T47D (cell line): ENCODE measurements around the gene SLC43A1.

Experiments
- DNase-seq, 2 experiments: peaks; one replicate each; pipeline versions ENCODE4 v3.0.0 to v3.0.0-alpha.2; 2011 to 2012; ENCODE audit warnings: low read depth in 1 of 2, low spot score in 1 of 2
- JUND ChIP-seq: IDR thresholded peaks from 2 replicates; pipeline ENCODE4 v1.6.1; 2012; ENCODE audit warnings: low read depth
- in situ Hi-C: cut with HindIII; loops from 2 replicates; pipeline ENCODE4 v1.10.0; 2016; ENCODE audit warnings: low sequenced_read_pairs, low pct_unique_long_range_greater_than_20kb

SLC43A1 gene

GRCh38 chr11:57514538-57515331, 767 bp downstream of the SLC43A1 start:
- in situ Hi-C loops = no loop called here
- no peak for DNase-seq
- no peak for TF ChIP-seq JUND

DNA sequence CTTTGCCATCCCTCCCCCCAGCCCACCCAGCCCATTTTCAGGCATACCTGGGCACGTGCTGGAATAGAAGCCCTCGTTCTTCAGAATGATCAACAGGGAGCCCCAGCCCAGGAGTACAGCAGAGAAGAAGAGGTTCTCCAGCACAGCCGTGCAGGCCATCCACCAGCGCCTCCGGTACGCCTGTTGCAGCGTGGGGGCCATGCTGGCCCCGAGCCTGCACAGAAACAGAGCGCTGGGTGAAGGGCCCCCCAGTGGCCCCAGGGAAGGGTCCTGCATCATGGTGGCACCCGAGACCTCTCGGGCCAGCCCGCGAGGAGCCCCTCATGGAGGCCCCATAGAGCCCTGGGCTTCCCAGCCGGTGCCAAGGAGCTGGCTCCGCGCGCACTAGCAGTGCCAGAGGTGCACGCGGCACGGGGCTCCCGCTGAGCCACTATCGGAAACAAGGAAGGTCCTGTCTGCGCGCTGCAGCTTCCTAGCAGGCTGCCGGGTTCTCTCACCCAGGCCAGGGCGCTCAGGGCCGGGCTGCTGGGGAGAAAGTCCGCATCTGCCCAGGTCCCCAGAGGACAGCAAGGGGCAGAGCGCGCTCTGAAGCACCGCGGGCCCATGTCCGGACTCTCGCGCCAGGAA, 1.5 kb downstream of the SLC43A1 start:
- no peak for TF ChIP-seq JUND
- in situ Hi-C loops = no loop called here
- DNase-seq = no peak

DNA sequence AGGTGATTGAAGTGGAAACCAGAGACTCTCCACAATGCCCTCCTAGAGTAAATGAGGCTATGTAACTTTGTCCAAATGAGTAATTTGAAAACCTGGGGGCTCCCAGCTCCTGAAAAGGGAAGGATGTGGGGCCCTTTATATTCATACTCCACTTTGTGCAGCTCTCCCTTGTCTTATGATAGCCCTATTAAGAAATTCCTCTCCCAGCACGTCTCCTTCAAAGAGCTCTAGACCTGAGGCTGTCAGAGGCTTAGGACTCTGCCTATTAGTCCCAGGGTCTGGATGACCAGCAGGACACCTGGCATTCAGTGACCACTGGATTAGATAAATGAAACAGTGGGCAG, 2.1 kb downstream of the SLC43A1 start:
- DNase-seq = no peak
- no peak for TF ChIP-seq JUND
- in situ Hi-C loops = no loop called here

- DNase-seq = no peak
- TF ChIP-seq JUND = no peak
- in situ Hi-C loops = no loop called here
Measured at GRCh38 chr11:57512646-57513451, 2.7 kb downstream of the SLC43A1 start.

- in situ Hi-C loops = no loop called here
- TF ChIP-seq JUND = no peak
- DNase-seq = no peak
Measured at GRCh38 chr11:57511741-57512430, 3.6 kb downstream of the SLC43A1 start.

- no peak for DNase-seq
- in situ Hi-C loops = no loop called here
- TF ChIP-seq JUND = no peak
Measured at GRCh38 chr11:57508341-57509170, 6.9 kb downstream of the SLC43A1 start.

GRCh38 chr11:57506522-57506921, 9.0 kb downstream of the SLC43A1 start:
- DNase-seq = no peak

GRCh38 chr11:57504511-57504910, 11.0 kb downstream of the SLC43A1 start:
- TF ChIP-seq JUND = no peak
- DNase-seq = no peak
- in situ Hi-C loops = no loop called here

More at GRCh38 chr11:57506522-57506921, 9.0 kb downstream of the SLC43A1 start:
- in situ Hi-C loops = no loop called here
- TF ChIP-seq JUND = no peak

GRCh38 chr11:57502870-57503269, 12.6 kb downstream of the SLC43A1 start:
- DNase-seq = no peak
- in situ Hi-C loops = no loop called here
- no peak for TF ChIP-seq JUND

DNA sequence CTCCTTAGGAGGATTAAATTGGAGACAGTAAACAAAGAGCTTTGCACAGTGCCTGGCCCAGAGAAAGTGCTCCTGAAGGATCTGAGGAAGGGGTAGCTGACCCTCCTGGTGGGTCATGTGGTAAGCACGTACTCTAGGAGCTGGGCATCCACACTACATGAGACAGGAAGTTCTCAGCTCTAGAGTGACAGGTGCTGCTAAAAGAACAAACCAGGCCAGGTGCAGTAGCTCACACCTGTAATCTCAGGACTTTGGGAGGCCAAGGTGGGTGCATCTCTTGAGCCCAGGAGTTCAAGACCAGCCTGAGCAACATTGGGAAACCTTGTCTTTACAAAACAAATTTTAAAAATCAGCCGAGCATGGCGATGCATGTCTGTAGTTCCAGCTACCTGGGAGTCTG, 13.1 kb downstream of the SLC43A1 start:
- no peak for TF ChIP-seq JUND
- DNase-seq = no peak
- in situ Hi-C loops = no loop called here

GRCh38 chr11:57501953-57502352, 13.5 kb downstream of the SLC43A1 start:
- TF ChIP-seq JUND = no peak
- no peak for DNase-seq
- in situ Hi-C loops = no loop called here

- no peak for DNase-seq
- TF ChIP-seq JUND = no peak
- in situ Hi-C loops = no loop called here
Measured at GRCh38 chr11:57500926-57501325, 14.6 kb downstream of the SLC43A1 start.
